Ovary (tissue), 3 donors: Measurements from ENCODE around the gene ENOX1.

Source experiments
- POLR2A ChIP-seq: fragments of 450-650 bp; IDR thresholded peaks from one replicate; pipeline ENCODE4 v1.6.1; 2017; ENCODE audit warnings: antibody characterized with exemption, mild to moderate bottlenecking, moderate library complexity
- TF ChIP-seq, protein P1 (sequence below), 3 donors: fragments of 450-650 bp in 2 of 3; fragments of 200-600 bp in 1 of 3; IDR thresholded peaks; one replicate each; pipeline versions ENCODE4 v1.5.1 to v1.8.0; 2016 to 2022; ENCODE audit warnings: antibody characterized with exemption in 3 of 3, mild to moderate bottlenecking in 1 of 3
- donor health status: DM: no; HTN: no; CAD: no.

GRCh38 chr13:43286751-43287150, 500.0 kb downstream of the ENOX1 start:
- TF ChIP-seq, protein P1, sequence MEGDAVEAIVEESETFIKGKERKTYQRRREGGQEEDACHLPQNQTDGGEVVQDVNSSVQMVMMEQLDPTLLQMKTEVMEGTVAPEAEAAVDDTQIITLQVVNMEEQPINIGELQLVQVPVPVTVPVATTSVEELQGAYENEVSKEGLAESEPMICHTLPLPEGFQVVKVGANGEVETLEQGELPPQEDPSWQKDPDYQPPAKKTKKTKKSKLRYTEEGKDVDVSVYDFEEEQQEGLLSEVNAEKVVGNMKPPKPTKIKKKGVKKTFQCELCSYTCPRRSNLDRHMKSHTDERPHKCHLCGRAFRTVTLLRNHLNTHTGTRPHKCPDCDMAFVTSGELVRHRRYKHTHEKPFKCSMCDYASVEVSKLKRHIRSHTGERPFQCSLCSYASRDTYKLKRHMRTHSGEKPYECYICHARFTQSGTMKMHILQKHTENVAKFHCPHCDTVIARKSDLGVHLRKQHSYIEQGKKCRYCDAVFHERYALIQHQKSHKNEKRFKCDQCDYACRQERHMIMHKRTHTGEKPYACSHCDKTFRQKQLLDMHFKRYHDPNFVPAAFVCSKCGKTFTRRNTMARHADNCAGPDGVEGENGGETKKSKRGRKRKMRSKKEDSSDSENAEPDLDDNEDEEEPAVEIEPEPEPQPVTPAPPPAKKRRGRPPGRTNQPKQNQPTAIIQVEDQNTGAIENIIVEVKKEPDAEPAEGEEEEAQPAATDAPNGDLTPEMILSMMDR (IDR thresholded peaks at IDR 0.05), result no peak
- TF ChIP-seq POLR2A, result no peak
